ENCODE data around the gene SCN2A. TPM values are rescaled to one million over a fixed set of nuclear protein-coding genes. Genes with fewer than 3 reads are reported as not detected.

Gene SCN2A
- total RNA-seq, 4 donors from 2014 or later = 0.36 to 1.8 (median 0.56) TPM; not detected in 1

- ATAC-seq (ENCODE audit: low FRiP score) = peak; percentile 94
- TF ChIP-seq CTCF (IDR thresholded peaks at IDR 0.05) = no peak
- DNase-seq (ENCODE audit: low spot score) = no peak
These were observed 54.5 kb downstream of the SCN2A start for GRCh38 chr2:165293440-165294420.

- DNase-seq (ENCODE audit: low spot score) = no peak
- ATAC-seq (ENCODE audit: low FRiP score) = no peak
- TF ChIP-seq CTCF (IDR thresholded peaks at IDR 0.05) = no peak
These were observed 55.7 kb downstream of the SCN2A start for GRCh38 chr2:165294912-165295311.

GRCh38 chr2:165295643-165296042, 56.4 kb downstream of the SCN2A start:
- DNase-seq (ENCODE audit: low spot score) (no peak), ATAC-seq (ENCODE audit: low FRiP score) (no peak)
- no peak for TF ChIP-seq CTCF (IDR thresholded peaks at IDR 0.05)

GRCh38 chr2:165305391-165306096, 66.3 kb downstream of the SCN2A start:
- TF ChIP-seq CTCF (IDR thresholded peaks at IDR 0.05) = no peak
- peak; percentile 85 for ATAC-seq (ENCODE audit: low FRiP score)
- no peak for DNase-seq (ENCODE audit: low spot score)

GRCh38 chr2:165307317-165307716, 68.1 kb downstream of the SCN2A start:
- no peak for TF ChIP-seq CTCF (IDR thresholded peaks at IDR 0.05)
- ATAC-seq (ENCODE audit: low FRiP score) = no peak
- DNase-seq (ENCODE audit: low spot score) = no peak

GRCh38 chr2:165311949-165312348, 72.7 kb downstream of the SCN2A start:
- DNase-seq (ENCODE audit: low spot score) = no peak
- no peak for ATAC-seq (ENCODE audit: low FRiP score)
- no peak for TF ChIP-seq CTCF (IDR thresholded peaks at IDR 0.05)
